GM19035 (cell line): ENCODE data around the gene RHBDF2.
A peak's percentile ranks its signal among the peaks of the same experiment; 100 is the strongest.
"Not testable (repeated sequence)": the region's sequence is repeated elsewhere in the genome, so short reads cannot be mapped to it uniquely, and the experiment has no call there.

ENCODE experiments used
- ATAC-seq: cut with Tn5 transposase; IDR thresholded peaks from one replicate; pipeline ENCODE4 v1.9.1; 2021; ENCODE audit not compliant: unreplicated experiment

The RHBDF2 gene

GRCh38 chr17:76525513-76525833 lies 24.2 kb upstream of the RHBDF2 start:
- ATAC-seq, result not testable (repeated sequence)

- ATAC-seq, result no peak
These were observed 23.6 kb upstream of the RHBDF2 start for GRCh38 chr17:76524598-76525512.

GRCh38 chr17:76523084-76524037 lies 22.1 kb upstream of the RHBDF2 start:
- ATAC-seq, result peak; percentile 56

GRCh38 chr17:76521683-76522082 lies 20.5 kb upstream of the RHBDF2 start:
- ATAC-seq, result not testable (repeated sequence)

GRCh38 chr17:76521262-76521661 lies 20.0 kb upstream of the RHBDF2 start:
- no peak for ATAC-seq

- no peak for ATAC-seq
These were observed 18.1 kb upstream of the RHBDF2 start for GRCh38 chr17:76519048-76519966.

GRCh38 chr17:76517638-76518038 lies 16.4 kb upstream of the RHBDF2 start:
- ATAC-seq, result no peak

- no peak for ATAC-seq
These were observed 14.2 kb upstream of the RHBDF2 start for GRCh38 chr17:76515274-76515949.

GRCh38 chr17:76514355-76514754 lies 13.1 kb upstream of the RHBDF2 start:
- ATAC-seq, result not testable (repeated sequence)

GRCh38 chr17:76513306-76513692 lies 12.1 kb upstream of the RHBDF2 start:
- ATAC-seq, result no peak

GRCh38 chr17:76512366-76513305 lies 11.4 kb upstream of the RHBDF2 start:
- no peak for ATAC-seq

- ATAC-seq, result no peak
These were observed 10.6 kb upstream of the RHBDF2 start for GRCh38 chr17:76511668-76512365.

- ATAC-seq, result no peak
These were observed 9.6 kb upstream of the RHBDF2 start for GRCh38 chr17:76510831-76511244.

GRCh38 chr17:76508472-76509063 lies 7.3 kb upstream of the RHBDF2 start:
- ATAC-seq, result not testable (repeated sequence)

- no peak for ATAC-seq
These were observed 5.5 kb upstream of the RHBDF2 start for GRCh38 chr17:76506408-76507345.

- ATAC-seq, result no peak
These were observed 2.9 kb upstream of the RHBDF2 start for GRCh38 chr17:76504117-76504516.
